Loucy (cell line): ENCODE data around the gene PIGO.

Experiments used
- H2AFZ ChIP-seq: fragments of 200-600 bp; sonication (generic); 2 replicates; pipeline ENCODE4 v1.6.0; 2016; ENCODE audit warnings: antibody characterized with exemption, mild to moderate bottlenecking, low read length, moderate library complexity
- H3F3A ChIP-seq: fragments of 200-600 bp; 2 replicates; pipeline ENCODE4 v1.6.0; 2016; ENCODE audit warnings: antibody characterized with exemption, low read depth, mild to moderate bottlenecking
- H3K27me3 ChIP-seq: fragments of 200-600 bp; sonication (generic); 2 replicates; pipeline ENCODE4 v1.6.1; 2014; ENCODE audit warnings: low read length, mild to moderate bottlenecking; ENCODE audit not compliant: insufficient read depth, poor library complexity, severe bottlenecking
- H3K36me3 ChIP-seq: fragments of 200-600 bp; sonication (generic); 2 replicates; pipeline ENCODE4 v1.6.1; 2016; ENCODE audit warnings: low read length; ENCODE audit not compliant: insufficient read depth
- H3K4me1 ChIP-seq: fragments of 200-600 bp; sonication (generic); 2 replicates; pipeline ENCODE4 v1.5.1; 2014; ENCODE audit warnings: low read length, mild to moderate bottlenecking; ENCODE audit not compliant: insufficient read depth, poor library complexity, severe bottlenecking
- H3K4me2 ChIP-seq: fragments of 200-600 bp; sonication (generic); 2 replicates; pipeline ENCODE4 v1.6.0; 2014; ENCODE audit warnings: antibody characterized with exemption, low read length, low read depth, mild to moderate bottlenecking; ENCODE audit not compliant: poor library complexity, severe bottlenecking
- H3K4me3 ChIP-seq: fragments of 200-600 bp; sonication (generic); 2 replicates; pipeline ENCODE4 v1.5.1; 2014; ENCODE audit warnings: low read length, mild to moderate bottlenecking, mixed read lengths; ENCODE audit not compliant: poor library complexity, severe bottlenecking
- H3K79me2 ChIP-seq: fragments of 200-600 bp; sonication (generic); 2 replicates; pipeline ENCODE4 v1.6.1; 2014; ENCODE audit warnings: low read length; ENCODE audit not compliant: insufficient read depth
- H3K9ac ChIP-seq: fragments of 200-600 bp; sonication (generic); 2 replicates; pipeline ENCODE4 v1.6.0; 2014; ENCODE audit warnings: mild to moderate bottlenecking, low read depth, low read length, moderate library complexity; ENCODE audit not compliant: poor library complexity, severe bottlenecking
- H3K9me2 ChIP-seq: fragments of 200-600 bp; sonication (generic); replicated peaks from 2 replicates; pipeline ENCODE4 v1.6.1; 2016; ENCODE audit warnings: low read depth, low read length, mixed read lengths
- H3K9me3 ChIP-seq: fragments of 200-600 bp; sonication (generic); 2 replicates; pipeline ENCODE4 v1.6.1; 2014; ENCODE audit warnings: mild to moderate bottlenecking, antibody characterized with exemption, low read length, low read depth; ENCODE audit not compliant: insufficient read depth
- H4K20me1 ChIP-seq: fragments of 200-600 bp; sonication (generic); 2 replicates; pipeline ENCODE4 v1.6.0; 2014; ENCODE audit warnings: antibody characterized with exemption, low read length, mild to moderate bottlenecking; ENCODE audit not compliant: insufficient read depth, poor library complexity, severe bottlenecking
- CTCF ChIP-seq: fragments of 200-600 bp; sonication (generic); conservative IDR thresholded peaks from 2 replicates; pipeline ENCODE4 v1.5.1; 2014; ENCODE audit warnings: mild to moderate bottlenecking, antibody characterized with exemption, low read length
- EZH2phosphoT487 ChIP-seq: fragments of 200-600 bp; IDR thresholded peaks from 2 replicates; pipeline ENCODE4 v1.6.1; 2018; ENCODE audit warnings: antibody characterized with exemption, mild to moderate bottlenecking, moderate library complexity, borderline replicate concordance

The PIGO gene

GRCh38 chr9:35105571-35106342 is 9.4 kb upstream of the PIGO start:
- Histone ChIP-seq H3K4me2 (no peak overlapping the region), H3K9me3 (no peaks in the 10 kb centered on the region), H3K9me2 (no peaks in the 10 kb centered on the region), H3F3A (no peaks in the 10 kb centered on the region), H3K4me1 (peaks cover 29% of the 10 kb centered on the region), H3K79me2 (peaks cover 23% of the 10 kb centered on the region), H3K27me3 (no peaks in the 10 kb centered on the region), H3K4me3 (no peak overlapping the region), H4K20me1 (peaks cover 2% of the 10 kb centered on the region), H2AFZ (no peak overlapping the region), H3K36me3 (peaks cover 12% of the 10 kb centered on the region; the same call in 1 of the 2 replicates), H3K9ac (no peak overlapping the region)
- TF ChIP-seq EZH2phosphoT487 (no peak), CTCF (no peak)

- peaks cover 21% of the 10 kb centered on the region for H3K79me2 ChIP-seq
- H3F3A ChIP-seq = no peaks in the 10 kb centered on the region
- H3K36me3 ChIP-seq = peaks cover 12% of the 10 kb centered on the region; the same call in 1 of the 2 replicates
- no peaks in the 10 kb centered on the region for H3K9me2 ChIP-seq
- peaks cover 22% of the 10 kb centered on the region for H3K4me1 ChIP-seq
- H4K20me1 ChIP-seq = no peaks in the 10 kb centered on the region
- TF ChIP-seq CTCF = no peak
- no peak for TF ChIP-seq EZH2phosphoT487
- no peak overlapping the region for H3K4me2 ChIP-seq
- no peak overlapping the region for H3K4me3 ChIP-seq
- no peaks in the 10 kb centered on the region for H3K9me3 ChIP-seq
- H2AFZ ChIP-seq = no peak overlapping the region
- H3K27me3 ChIP-seq = no peaks in the 10 kb centered on the region
- H3K9ac ChIP-seq = no peak overlapping the region
Measured at GRCh38 chr9:35105126-35105525, 8.7 kb upstream of the PIGO start.

GRCh38 chr9:35104586-35104985 is 8.2 kb upstream of the PIGO start:
- TF ChIP-seq EZH2phosphoT487 (no peak), CTCF (no peak)
- no peak overlapping the region for H3K4me2 ChIP-seq

More at GRCh38 chr9:35104586-35104985, 8.2 kb upstream of the PIGO start:
- Histone ChIP-seq H3K4me3 (no peak overlapping the region), H4K20me1 (no peaks in the 10 kb centered on the region), H3K9me2 (no peaks in the 10 kb centered on the region), H3K27me3 (no peaks in the 10 kb centered on the region), H3K9ac (no peak overlapping the region), H3K4me1 (peaks cover 22% of the 10 kb centered on the region), H3K79me2 (peaks cover 21% of the 10 kb centered on the region), H3K9me3 (no peaks in the 10 kb centered on the region), H3K36me3 (peaks cover 12% of the 10 kb centered on the region; the same call in 1 of the 2 replicates), H2AFZ (no peak overlapping the region), H3F3A (0 out of 2 replicates have a peak, but pooled peaks cover 4% of the 10 kb centered on the region)
